Hepatocyte (in vitro differentiated cells): ENCODE data around the gene SPSB1. TPM values are rescaled to one million over a fixed set of nuclear protein-coding genes. Genes with fewer than 3 reads are reported as not detected.

Experiments
- DNase-seq: peaks from one replicate; pipeline ENCODE4 v3.0.0-alpha.2; 2016; ENCODE audit warnings: low spot score
- H2AFZ ChIP-seq: fragments of 200-600 bp; sonication (generic); 2 replicates; pipeline ENCODE4 v1.6.0; 2016; ENCODE audit warnings: antibody characterized with exemption, mild to moderate bottlenecking
- H3K27ac ChIP-seq: fragments of 200-600 bp; sonication (generic); 2 replicates; pipeline ENCODE4 v1.5.1; 2016; ENCODE audit warnings: mild to moderate bottlenecking
- H3K27me3 ChIP-seq: fragments of 200-600 bp; sonication (generic); 2 replicates; pipeline ENCODE4 v1.6.1; 2016
- H3K36me3 ChIP-seq: fragments of 200-600 bp; sonication (generic); replicated peaks from 2 replicates; pipeline ENCODE4 v1.5.1; 2016; ENCODE audit warnings: low read depth; ENCODE audit not compliant: insufficient read depth
- H3K4me1 ChIP-seq: fragments of 200-600 bp; sonication (generic); 2 replicates; pipeline ENCODE4 v1.5.1; 2016; ENCODE audit warnings: mild to moderate bottlenecking, moderate library complexity; ENCODE audit not compliant: insufficient read depth
- H3K4me2 ChIP-seq: fragments of 200-600 bp; sonication (generic); 2 replicates; pipeline ENCODE4 v1.6.0; 2016
- H3K4me3 ChIP-seq: fragments of 200-600 bp; sonication (generic); 2 replicates; pipeline ENCODE4 v1.5.1; 2016; ENCODE audit warnings: mild to moderate bottlenecking
- H3K79me2 ChIP-seq: fragments of 200-600 bp; sonication (generic); 2 replicates; pipeline ENCODE4 v1.6.0; 2017; ENCODE audit warnings: mild to moderate bottlenecking
- H3K9me2 ChIP-seq: fragments of 200-600 bp; sonication (generic); replicated peaks from 2 replicates; pipeline ENCODE4 v1.6.0; 2017; ENCODE audit warnings: mild to moderate bottlenecking; ENCODE audit not compliant: insufficient read depth
- H3K9me3 ChIP-seq: fragments of 200-600 bp; sonication (generic); 2 replicates; pipeline ENCODE4 v1.5.1; 2016; ENCODE audit warnings: low read depth, mild to moderate bottlenecking
- H4K20me1 ChIP-seq: fragments of 200-600 bp; sonication (generic); 2 replicates; pipeline ENCODE4 v1.6.0; 2016; ENCODE audit warnings: mild to moderate bottlenecking; ENCODE audit not compliant: insufficient read depth, poor library complexity, severe bottlenecking
- CTCF ChIP-seq: fragments of 200-600 bp; sonication (generic); IDR thresholded peaks from 2 replicates; pipeline ENCODE4 v1.5.1; 2016; ENCODE audit warnings: antibody characterized with exemption, mild to moderate bottlenecking; ENCODE audit not compliant: poor library complexity
- EZH2 ChIP-seq: fragments of 200-600 bp; sonication (generic); IDR thresholded peaks from 2 replicates; pipeline ENCODE4 v1.6.1; 2016; ENCODE audit warnings: antibody characterized with exemption, mild to moderate bottlenecking, borderline replicate concordance
- EZH2phosphoT487 ChIP-seq: fragments of 200-600 bp; sonication (generic); IDR thresholded peaks from one replicate; pipeline ENCODE4 v1.6.1; 2018; ENCODE audit warnings: antibody characterized with exemption, mild to moderate bottlenecking, low read depth, moderate library complexity; ENCODE audit not compliant: unreplicated experiment, severe bottlenecking
- WGBS: methylation state at CpG from one replicate; pipeline ENCODE4 v1.1.6; 2016; ENCODE audit warnings: low lambda C conversion rate; ENCODE audit errors: missing lambda C conversion rate; 5-methylcytosine and 5-hydroxymethylcytosine counted together
- polyA plus RNA-seq: library from polyadenylated mRNA; unstranded; fragments of >200 nt; fragmentation: Nextera tagmentation; extraction: Ambion mirVana; gene quantifications from 2 replicates; pipeline ENCODE4 v1.2.1, GENCODE V29; 2016
- total RNA-seq: library from RNA; depleted of rRNA; stranded (reverse); fragments of >200 nt; gene quantifications from 2 replicates; pipeline ENCODE4 v1.2.3, GENCODE V29; 2014

SPSB1 gene
- total and polyA plus RNA-seq, 2 experiments from 2014 or later = 61.3 to 102 TPM

- no peak overlapping the region for H2AFZ ChIP-seq
- H3K9me3 ChIP-seq = no peaks in the 10 kb centered on the region
- no peak overlapping the region for H3K4me2 ChIP-seq
- no peaks in the 10 kb centered on the region for H3K9me2 ChIP-seq
- 94% methylated on average over 26 of the region's 26 CpGs for WGBS
- H4K20me1 ChIP-seq = peaks cover 13% of the 10 kb centered on the region
- no peak overlapping the region for H3K27ac ChIP-seq
- TF ChIP-seq CTCF (no peak), EZH2 (no peak), EZH2phosphoT487 (no peak)
- no peaks in the 10 kb centered on the region for H3K27me3 ChIP-seq
- no peak overlapping the region for H3K4me3 ChIP-seq
- H3K79me2 ChIP-seq = peaks cover 22% of the 10 kb centered on the region
- H3K36me3 ChIP-seq = no peaks in the 10 kb centered on the region
- no peak for DNase-seq
- H3K4me1 ChIP-seq = no peaks in the 10 kb centered on the region
Observed at GRCh38 chr1:9263276-9263855, 29.3 kb upstream of the SPSB1 start.

GRCh38 chr1:9263984-9264872 lies 28.5 kb upstream of the SPSB1 start:
- Histone ChIP-seq H3K36me3 (no peaks in the 10 kb centered on the region), H3K4me2 (no peak overlapping the region), H3K4me3 (no peak overlapping the region), H3K9me3 (no peaks in the 10 kb centered on the region), H4K20me1 (peaks cover 11% of the 10 kb centered on the region), H3K27ac (no peak overlapping the region), H3K4me1 (no peaks in the 10 kb centered on the region), H3K79me2 (peaks cover 15% of the 10 kb centered on the region), H3K9me2 (no peaks in the 10 kb centered on the region), H2AFZ (no peak overlapping the region), H3K27me3 (no peaks in the 10 kb centered on the region)
- no peak for DNase-seq
- WGBS = 96% methylated on average over 43 of the region's 50 CpGs
- TF ChIP-seq CTCF (no peak), EZH2phosphoT487 (no peak), EZH2 (no peak)

- Histone ChIP-seq H3K36me3 (no peaks in the 10 kb centered on the region), H2AFZ (no peak overlapping the region), H3K4me3 (no peak overlapping the region), H3K27me3 (no peaks in the 10 kb centered on the region), H3K4me2 (no peak overlapping the region), H4K20me1 (peaks cover 5% of the 10 kb centered on the region), H3K79me2 (peaks cover 7% of the 10 kb centered on the region), H3K4me1 (peaks cover 1% of the 10 kb centered on the region), H3K27ac (no peak overlapping the region), H3K9me3 (no peaks in the 10 kb centered on the region), H3K9me2 (no peaks in the 10 kb centered on the region)
- no peak for TF ChIP-seq CTCF
- no peak for TF ChIP-seq EZH2phosphoT487
- TF ChIP-seq EZH2 = no peak
- 97% methylated on average over 10 of the region's 10 CpGs for WGBS
- DNase-seq = no peak
Observed at GRCh38 chr1:9265037-9265436, 27.7 kb upstream of the SPSB1 start.
